D721Med (cell line): ENCODE data around the gene UBE3B.

Source experiments
- DNase-seq: peaks from one replicate; pipeline ENCODE4 v3.0.0; 2011; ENCODE audit warnings: low spot score; ENCODE audit not compliant: insufficient read length
- FAIRE-seq: peaks from 2 replicates; lab custom pipeline; 2011; peaks lifted over from hg19 to GRCh38; lab: Jason Lieb, UNC
- CTCF ChIP-seq: IDR thresholded peaks from 2 replicates; pipeline ENCODE4 v1.5.1; 2012; ENCODE audit warnings: mild to moderate bottlenecking, control low read depth; ENCODE audit not compliant: insufficient read depth; ENCODE audit errors: missing control alignments

UBE3B gene

GRCh38 chr12:109475121-109475520 is 2.3 kb upstream of the UBE3B start:
- TF ChIP-seq CTCF, result no peak
- FAIRE-seq, result no peak
- DNase-seq, result no peak

- FAIRE-seq, result no peak
- TF ChIP-seq CTCF, result no peak
- no peak for DNase-seq
These were observed 1.2 kb upstream of the UBE3B start for GRCh38 chr12:109475993-109476806.

- DNase-seq (no peak), FAIRE-seq (no peak)
- no peak for TF ChIP-seq CTCF
These were observed 638 bp upstream of the UBE3B start for GRCh38 chr12:109476807-109477184.

- no peak for TF ChIP-seq CTCF
- FAIRE-seq (no peak), DNase-seq (no peak)
These were observed 505 bp downstream of the UBE3B start for GRCh38 chr12:109477963-109478315.

- FAIRE-seq, result no peak
- no peak for TF ChIP-seq CTCF
These were observed 2.3 kb downstream of the UBE3B start for GRCh38 chr12:109479761-109480160.

GRCh38 chr12:109480356-109480755 is 2.9 kb downstream of the UBE3B start:
- FAIRE-seq, result no peak
- TF ChIP-seq CTCF, result no peak
- no peak for DNase-seq

More at GRCh38 chr12:109479761-109480160, 2.3 kb downstream of the UBE3B start:
- no peak for DNase-seq

GRCh38 chr12:109481863-109482262 is 4.4 kb downstream of the UBE3B start:
- no peak for TF ChIP-seq CTCF
- DNase-seq, result no peak
- no peak for FAIRE-seq
